ENCODE measurements around the gene GHR. TPM values are rescaled to one million over a fixed set of nuclear protein-coding genes. Genes with fewer than 3 reads are reported as not detected.
"Not testable (repeated sequence)": the region's sequence is repeated elsewhere in the genome, so short reads cannot be mapped to it uniquely, and the experiment has no call there.

GHR gene
- total RNA-seq, 2 experiments from 2014 or later: not detected

DNA sequence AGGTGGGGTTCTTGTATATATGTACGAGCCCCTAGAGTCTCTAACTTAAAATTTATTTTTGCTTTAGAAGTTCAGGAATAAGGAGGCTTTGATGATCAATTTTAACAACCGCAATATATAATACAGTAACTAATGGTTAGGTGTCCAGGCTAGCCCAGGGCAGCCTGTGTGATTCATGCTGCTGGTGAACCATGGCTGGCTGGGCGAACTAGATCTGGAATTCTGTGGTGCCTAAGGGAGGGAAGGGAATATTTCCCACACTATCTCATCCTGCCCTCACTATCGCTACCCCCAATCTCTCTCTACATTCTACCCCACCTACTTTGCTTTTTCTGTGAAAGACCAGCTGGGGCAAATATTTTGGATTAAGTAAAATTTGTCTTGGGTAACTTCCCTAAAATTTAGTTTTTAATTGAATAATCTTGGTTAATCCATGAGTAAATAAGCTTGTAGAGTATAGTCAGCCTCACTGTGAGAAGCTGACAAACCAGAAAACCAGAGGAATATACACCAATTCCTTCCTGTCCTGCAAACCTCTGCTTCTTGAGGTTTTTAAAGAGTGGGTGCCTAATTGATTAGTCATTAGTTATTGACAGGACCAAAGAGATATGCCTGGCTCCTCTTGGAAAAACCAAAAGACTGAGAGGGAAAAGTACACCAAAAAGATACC lies 218.2 kb downstream of the GHR start:
- no peak overlapping the region for H3K27ac Mint-ChIP-seq
- no peaks in the 10 kb centered on the region for H3K36me3 Mint-ChIP-seq
- H3K9me3 Mint-ChIP-seq: no peaks in the 10 kb centered on the region
- DNase-seq (no peak), ATAC-seq (ENCODE audit: low read depth) (no peak)
- no peaks in the 10 kb centered on the region for H3K4me1 Mint-ChIP-seq
- no peaks in the 10 kb centered on the region for H3K27me3 Mint-ChIP-seq
- POLR2A ChIA-PET: no interaction called here
- H3K4me3 Mint-ChIP-seq: no peak overlapping the region

DNA sequence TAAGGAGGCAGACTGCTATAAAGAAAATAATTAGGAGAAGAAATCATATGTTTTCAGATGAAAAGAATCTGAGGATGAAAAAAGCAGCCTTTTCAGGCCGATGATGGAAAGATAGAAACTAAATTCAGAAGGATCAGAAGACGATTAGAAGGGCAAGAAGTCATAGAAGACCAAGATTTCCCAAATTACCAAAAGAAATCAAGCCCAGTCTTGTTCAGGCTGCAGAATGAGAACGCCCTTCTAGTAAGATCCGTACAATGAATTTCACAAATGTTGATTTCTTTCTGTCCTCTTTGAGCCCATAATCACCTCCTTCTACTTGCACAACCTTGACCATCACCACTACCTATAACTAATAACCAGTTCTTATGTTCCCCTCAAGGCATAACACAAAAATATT lies 218.8 kb downstream of the GHR start:
- Mint-ChIP-seq H3K4me1 (no peaks in the 10 kb centered on the region), H3K27ac (no peak overlapping the region), H3K27me3 (no peaks in the 10 kb centered on the region), H3K9me3 (no peaks in the 10 kb centered on the region), H3K36me3 (no peaks in the 10 kb centered on the region), H3K4me3 (no peak overlapping the region)
- no peak for ATAC-seq (ENCODE audit: low read depth)
- DNase-seq: no peak
- POLR2A ChIA-PET: no interaction called here

DNA sequence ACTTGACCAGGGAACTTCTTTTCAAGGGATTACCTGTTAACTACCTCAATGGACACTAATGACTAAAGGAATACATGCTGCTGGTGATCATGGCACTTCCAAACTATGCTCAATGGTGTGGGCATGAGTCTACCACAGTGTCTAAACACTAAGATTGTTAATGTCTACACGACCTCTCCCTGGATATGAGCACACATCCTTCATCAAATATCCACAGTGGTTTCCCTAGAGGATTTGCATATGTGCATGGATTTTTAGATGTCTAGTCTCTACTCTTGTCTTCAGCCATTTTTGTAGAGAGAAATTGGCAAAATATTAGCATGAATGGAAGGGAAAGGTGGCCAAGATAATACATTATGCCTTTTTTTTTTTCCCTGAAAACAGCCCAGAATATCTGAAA lies 220.1 kb downstream of the GHR start:
- H3K27ac Mint-ChIP-seq: no peak overlapping the region
- POLR2A ChIA-PET: no interaction called here
- H3K4me1 Mint-ChIP-seq: peaks cover 2% of the 10 kb centered on the region
- H3K36me3 Mint-ChIP-seq: no peaks in the 10 kb centered on the region
- ATAC-seq (ENCODE audit: low read depth): no peak
- DNase-seq: no peak
- H3K9me3 Mint-ChIP-seq: no peaks in the 10 kb centered on the region
- peaks cover 2% of the 10 kb centered on the region for H3K27me3 Mint-ChIP-seq
- no peak overlapping the region for H3K4me3 Mint-ChIP-seq

DNA sequence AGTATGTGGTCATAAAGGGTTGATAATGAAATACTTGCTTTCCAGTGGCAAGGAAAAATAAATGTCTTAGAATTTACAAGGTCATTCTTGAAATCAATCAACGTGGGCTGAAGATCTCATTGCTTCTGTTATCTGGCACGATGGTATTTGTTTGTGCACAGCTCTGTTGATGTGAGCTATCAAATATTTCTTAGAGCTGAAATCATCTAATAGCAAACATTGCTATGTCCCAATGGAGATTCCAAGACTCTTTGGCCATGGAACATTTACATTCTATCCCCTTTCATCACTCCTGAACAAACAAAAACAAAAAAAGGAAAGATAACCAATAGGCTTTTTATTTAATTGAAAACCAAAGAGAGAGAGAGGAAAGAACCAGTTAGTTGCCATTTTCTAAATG lies 221.9 kb downstream of the GHR start:
- Mint-ChIP-seq H3K27ac (no peak overlapping the region), H3K4me1 (peaks cover 2% of the 10 kb centered on the region), H3K36me3 (no peaks in the 10 kb centered on the region), H3K27me3 (peaks cover 2% of the 10 kb centered on the region), H3K4me3 (no peak overlapping the region), H3K9me3 (no peaks in the 10 kb centered on the region)
- DNase-seq (no peak), ATAC-seq (ENCODE audit: low read depth) (no peak)
- POLR2A ChIA-PET: no interaction called here

DNA sequence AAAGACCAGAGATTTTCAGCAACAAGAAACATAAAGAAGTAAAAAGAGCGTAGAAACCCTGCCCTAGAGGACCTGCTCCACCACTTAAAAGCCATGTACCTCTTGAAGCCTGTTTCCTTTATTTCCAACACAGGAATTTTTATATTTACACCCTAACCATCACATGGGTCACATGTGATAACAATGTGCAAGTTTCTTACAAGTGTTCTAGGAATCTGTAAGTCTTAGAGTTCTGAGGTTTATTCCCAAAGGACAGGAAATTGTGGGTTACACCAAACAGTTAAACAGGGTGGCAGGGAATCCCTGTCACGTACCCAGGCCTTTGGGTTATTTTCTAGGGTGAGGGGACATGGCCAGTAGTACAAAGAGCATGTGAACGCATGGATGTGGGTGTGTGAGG lies 224.8 kb downstream of the GHR start:
- POLR2A ChIA-PET: no interaction called here
- Mint-ChIP-seq H3K27ac (no peak overlapping the region), H3K9me3 (no peaks in the 10 kb centered on the region), H3K36me3 (no peaks in the 10 kb centered on the region), H3K27me3 (peaks cover 8% of the 10 kb centered on the region), H3K4me3 (no peak overlapping the region), H3K4me1 (peaks cover 2% of the 10 kb centered on the region)
- ATAC-seq (ENCODE audit: low read depth) (no peak), DNase-seq (no peak)

DNA sequence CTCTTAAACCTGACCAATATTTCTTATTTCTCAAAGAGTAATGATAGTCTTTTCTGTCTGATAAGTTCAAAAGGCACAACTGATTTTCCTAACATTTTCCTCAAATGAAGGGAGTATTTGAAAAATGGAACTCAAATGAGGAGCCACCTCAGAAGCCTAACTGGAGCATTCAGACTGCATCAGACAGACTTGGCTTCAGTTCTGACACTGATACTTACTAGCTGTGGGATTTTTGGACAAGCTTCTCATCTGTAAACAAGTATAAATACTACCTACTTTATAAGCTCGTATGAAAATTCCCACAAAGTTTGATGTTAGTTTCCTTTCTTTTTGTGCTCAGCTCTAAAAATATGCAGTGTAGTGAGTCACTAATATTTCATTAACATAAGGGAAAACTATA lies 225.7 kb downstream of the GHR start:
- H3K4me1 Mint-ChIP-seq: peaks cover 2% of the 10 kb centered on the region
- H3K27ac Mint-ChIP-seq: no peak overlapping the region
- peaks cover 8% of the 10 kb centered on the region for H3K27me3 Mint-ChIP-seq
- no peak for ATAC-seq (ENCODE audit: low read depth)
- no peaks in the 10 kb centered on the region for H3K9me3 Mint-ChIP-seq
- no peak for DNase-seq
- POLR2A ChIA-PET: no interaction called here
- H3K36me3 Mint-ChIP-seq: no peaks in the 10 kb centered on the region
- H3K4me3 Mint-ChIP-seq: no peak overlapping the region

DNA sequence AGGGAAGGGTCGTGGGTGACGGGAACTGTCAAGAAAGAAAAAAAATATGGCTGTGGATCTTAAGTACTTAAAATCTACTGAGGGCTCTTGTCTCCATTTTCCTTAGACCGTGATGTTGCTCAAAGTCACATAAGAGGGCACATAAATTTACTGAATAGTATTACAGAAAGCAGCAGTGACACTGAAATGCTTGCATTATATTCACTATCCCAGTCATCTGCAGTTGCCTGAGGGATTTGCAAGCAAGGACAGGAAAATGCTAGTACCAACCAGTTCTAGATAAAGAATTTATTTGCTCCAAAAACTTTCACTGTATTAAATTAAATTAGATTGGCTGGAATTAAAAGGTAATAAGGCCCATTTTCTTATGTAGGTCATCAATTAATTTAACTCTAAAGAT lies 226.8 kb downstream of the GHR start:
- DNase-seq (no peak), ATAC-seq (ENCODE audit: low read depth) (no peak)
- Mint-ChIP-seq H3K4me3 (no peak overlapping the region), H3K9me3 (no peaks in the 10 kb centered on the region), H3K27ac (no peak overlapping the region), H3K36me3 (no peaks in the 10 kb centered on the region), H3K4me1 (peaks cover 2% of the 10 kb centered on the region), H3K27me3 (peaks cover 8% of the 10 kb centered on the region)
- POLR2A ChIA-PET: no interaction called here

DNA sequence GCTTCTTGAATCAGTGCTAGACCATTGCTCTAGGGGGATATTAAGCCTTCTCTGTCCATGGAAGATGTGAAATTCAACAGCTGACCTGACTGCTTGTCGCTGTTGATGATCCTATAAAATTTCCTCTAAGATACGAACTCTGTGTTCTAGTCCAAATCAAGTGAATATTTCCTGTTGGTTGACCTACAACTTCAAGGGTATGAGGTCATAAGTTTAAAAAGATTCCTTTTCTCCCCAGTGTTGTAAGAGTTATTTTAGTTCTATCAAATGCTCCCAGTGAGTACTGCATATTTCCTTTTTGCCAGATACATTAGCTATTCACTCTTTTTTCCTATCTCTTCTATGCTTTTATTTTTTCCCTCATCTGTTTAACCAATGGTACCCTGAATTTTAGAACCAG lies 230.5 kb downstream of the GHR start:
- no peak overlapping the region for H3K27ac Mint-ChIP-seq
- no peaks in the 10 kb centered on the region for H3K9me3 Mint-ChIP-seq
- DNase-seq (no peak), ATAC-seq (ENCODE audit: low read depth) (no peak)
- H3K36me3 Mint-ChIP-seq: no peaks in the 10 kb centered on the region
- H3K4me3 Mint-ChIP-seq: no peak overlapping the region
- POLR2A ChIA-PET: no interaction called here
- peaks cover 5% of the 10 kb centered on the region for H3K27me3 Mint-ChIP-seq
- H3K4me1 Mint-ChIP-seq: no peaks in the 10 kb centered on the region

DNA sequence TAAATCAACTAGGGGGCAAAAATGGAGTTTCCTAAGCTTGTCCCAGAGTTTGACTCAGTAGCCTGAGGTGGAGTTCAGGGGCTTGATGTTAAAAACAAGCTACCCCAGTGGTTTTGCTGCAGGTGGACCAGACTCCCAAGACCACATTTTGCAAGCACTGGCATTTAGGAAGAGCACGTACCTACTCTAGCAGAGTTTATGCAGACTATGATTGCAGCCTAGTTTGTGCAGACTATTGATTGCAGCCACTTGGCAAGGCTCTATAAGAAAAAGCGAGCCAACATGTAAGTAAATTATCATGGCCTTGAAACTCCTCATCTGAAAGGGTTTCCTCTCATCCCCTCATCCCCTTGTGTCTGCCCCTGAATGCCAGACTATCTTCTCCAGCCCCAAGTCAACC lies 231.4 kb downstream of the GHR start:
- peaks cover 5% of the 10 kb centered on the region for H3K27me3 Mint-ChIP-seq
- H3K36me3 Mint-ChIP-seq: no peaks in the 10 kb centered on the region
- no peaks in the 10 kb centered on the region for H3K4me1 Mint-ChIP-seq
- no peaks in the 10 kb centered on the region for H3K9me3 Mint-ChIP-seq
- ATAC-seq (ENCODE audit: low read depth): no peak
- no peak for DNase-seq
- no peak overlapping the region for H3K27ac Mint-ChIP-seq
- H3K4me3 Mint-ChIP-seq: no peak overlapping the region
- POLR2A ChIA-PET: no interaction called here

DNA sequence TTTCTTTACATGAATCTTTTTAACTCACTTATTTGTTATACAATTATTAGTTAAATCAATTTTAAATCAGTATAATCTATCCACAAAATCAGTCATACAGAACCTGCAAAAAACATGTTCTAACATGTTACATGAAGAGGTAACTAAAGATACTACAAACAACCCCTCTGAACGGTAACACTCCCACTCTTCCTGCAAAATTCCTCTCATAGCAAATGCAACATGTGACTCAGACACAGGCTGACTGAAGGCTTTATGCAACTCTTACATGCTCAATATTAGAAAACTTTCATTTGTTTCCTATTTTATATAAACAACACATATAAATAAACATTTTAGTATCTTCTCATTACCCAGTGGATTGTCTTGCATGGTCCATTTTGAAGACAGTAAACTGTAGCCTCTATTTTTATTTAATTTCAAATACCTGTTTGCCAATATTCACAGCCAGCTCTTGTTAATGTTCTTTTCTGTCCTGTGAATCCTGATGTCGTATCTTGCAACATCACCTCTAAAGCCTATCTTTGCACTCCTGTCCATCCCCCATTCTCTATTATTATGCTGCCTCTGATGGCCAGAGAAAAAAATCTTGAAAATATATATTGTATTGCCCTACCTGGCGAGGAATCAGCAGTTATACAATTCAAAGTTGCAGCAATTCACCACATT lies 232.9 kb downstream of the GHR start:
- H3K4me3 Mint-ChIP-seq: no peak overlapping the region
- POLR2A ChIA-PET: no interaction called here
- ATAC-seq (ENCODE audit: low read depth) (no peak), DNase-seq (no peak)
- H3K27ac Mint-ChIP-seq: no peak overlapping the region
- H3K4me1 Mint-ChIP-seq: no peaks in the 10 kb centered on the region
- H3K36me3 Mint-ChIP-seq: no peaks in the 10 kb centered on the region
- peaks cover 5% of the 10 kb centered on the region for H3K27me3 Mint-ChIP-seq
- no peaks in the 10 kb centered on the region for H3K9me3 Mint-ChIP-seq

DNA sequence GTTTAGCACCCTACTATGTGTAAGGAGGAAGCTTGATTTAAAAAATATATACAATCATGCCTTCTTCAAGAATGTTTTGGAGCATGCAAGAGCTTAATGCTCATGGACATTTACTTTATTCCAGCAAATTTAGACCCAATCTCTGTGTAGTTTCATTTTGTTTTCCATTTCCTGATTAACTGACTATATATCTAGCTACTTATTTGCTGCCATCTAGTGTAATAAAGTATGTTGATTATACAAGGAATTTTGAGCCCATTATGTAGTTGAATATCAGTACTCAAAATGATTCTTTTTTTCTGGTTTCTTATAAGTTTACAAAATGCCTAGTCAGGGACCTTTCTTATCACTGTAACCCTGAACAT lies 233.4 kb downstream of the GHR start:
- Mint-ChIP-seq H3K4me1 (no peaks in the 10 kb centered on the region), H3K36me3 (no peaks in the 10 kb centered on the region), H3K9me3 (no peaks in the 10 kb centered on the region), H3K27ac (no peak overlapping the region), H3K4me3 (no peak overlapping the region), H3K27me3 (peaks cover 5% of the 10 kb centered on the region)
- no peak for ATAC-seq (ENCODE audit: low read depth)
- POLR2A ChIA-PET: no interaction called here
- DNase-seq: no peak

DNA sequence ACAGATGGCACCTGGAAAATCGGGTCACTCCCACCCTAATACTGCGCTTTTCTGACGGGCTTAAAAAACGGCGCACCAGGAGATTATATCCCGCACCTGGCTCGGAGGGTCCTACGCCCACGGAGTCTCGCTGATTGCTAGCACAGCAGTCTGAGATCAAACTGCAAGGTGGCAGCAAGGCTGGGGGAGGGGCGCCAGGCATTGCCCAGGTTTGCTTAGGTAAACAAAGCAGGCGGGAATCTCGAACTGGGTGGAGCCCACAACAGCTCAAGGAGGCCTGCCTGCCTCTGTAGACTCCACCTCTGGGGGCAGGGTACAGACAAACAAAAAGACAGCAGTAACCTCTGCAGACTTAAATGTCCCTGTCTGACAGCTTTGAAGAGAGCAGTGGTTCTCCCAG lies 236.6 kb downstream of the GHR start:
- H3K9me3 Mint-ChIP-seq; H3K4me3 Mint-ChIP-seq; H3K27ac Mint-ChIP-seq; H3K36me3 Mint-ChIP-seq; DNase-seq; ATAC-seq (ENCODE audit: low read depth); H3K27me3 Mint-ChIP-seq; H3K4me1 Mint-ChIP-seq; POLR2A ChIA-PET: not testable (repeated sequence)

DNA sequence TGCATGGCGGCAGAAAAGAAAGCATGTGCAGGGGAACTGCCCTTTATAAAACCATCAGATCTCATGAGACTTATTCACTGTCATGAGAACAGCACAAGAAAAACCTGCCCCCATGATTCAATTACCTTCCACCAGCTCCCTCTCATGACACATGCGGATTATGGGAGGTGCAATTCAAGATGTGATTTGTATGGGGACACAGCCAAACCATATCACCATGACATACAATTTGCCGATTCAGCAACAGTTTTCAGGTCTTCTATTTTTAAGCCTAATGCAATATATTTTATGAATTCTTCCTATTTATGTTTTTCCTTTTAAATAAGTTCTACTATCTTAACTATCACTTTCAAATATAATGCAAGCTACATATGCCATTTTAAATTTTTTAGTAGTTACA lies 242.6 kb downstream of the GHR start:
- POLR2A ChIA-PET: no interaction called here
- H3K9me3 Mint-ChIP-seq: no peaks in the 10 kb centered on the region
- no peaks in the 10 kb centered on the region for H3K36me3 Mint-ChIP-seq

DNA sequence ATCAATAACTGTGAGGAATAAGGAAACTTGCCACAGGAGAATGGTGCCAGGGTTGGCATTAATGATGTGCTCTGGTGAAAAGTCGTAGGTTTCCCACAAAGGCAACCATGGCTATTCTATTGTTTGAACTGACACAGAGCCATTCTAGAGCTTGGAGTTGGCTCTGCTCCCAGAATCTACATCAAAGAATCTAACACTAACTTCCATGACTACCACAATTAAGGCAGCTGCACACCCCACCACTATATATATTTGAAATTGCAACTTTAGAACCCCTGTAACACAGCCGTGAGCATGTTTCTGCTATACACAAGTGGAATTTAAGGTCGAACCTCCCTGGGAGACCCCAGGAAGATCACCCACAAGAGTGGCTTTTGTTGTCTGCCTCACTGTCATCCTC lies 243.6 kb downstream of the GHR start:
- Mint-ChIP-seq H3K9me3 (no peaks in the 10 kb centered on the region), H3K27me3 (peaks cover 8% of the 10 kb centered on the region), H3K27ac (no peak overlapping the region), H3K36me3 (no peaks in the 10 kb centered on the region), H3K4me3 (no peak overlapping the region), H3K4me1 (no peaks in the 10 kb centered on the region)
- POLR2A ChIA-PET: no interaction called here
- ATAC-seq (ENCODE audit: low read depth) (no peak), DNase-seq (no peak)

More for the DNA sequence above, 242.6 kb downstream of the GHR start:
- no peak overlapping the region for H3K27ac Mint-ChIP-seq
- DNase-seq (no peak), ATAC-seq (ENCODE audit: low read depth) (no peak)
- no peak overlapping the region for H3K4me3 Mint-ChIP-seq
- H3K4me1 Mint-ChIP-seq: no peaks in the 10 kb centered on the region
- H3K27me3 Mint-ChIP-seq: peaks cover 8% of the 10 kb centered on the region

DNA sequence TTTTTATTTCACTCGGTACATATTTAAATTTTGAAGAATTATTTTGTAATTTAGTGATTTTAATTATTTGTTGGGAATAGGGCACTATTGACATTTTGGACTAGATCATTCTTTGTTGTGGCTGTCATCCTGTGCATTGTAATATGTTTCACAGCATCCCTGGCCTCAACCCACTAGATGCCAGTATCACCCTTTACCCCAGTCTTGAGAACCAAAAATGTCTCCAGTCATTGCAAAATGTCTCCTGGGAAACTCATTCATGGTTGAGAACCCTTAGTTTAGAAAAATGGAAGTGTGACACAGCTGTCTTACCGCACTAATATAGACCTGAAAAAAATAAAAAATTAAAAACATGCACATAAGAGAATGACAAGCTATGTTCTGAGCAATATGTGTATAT lies 245.0 kb downstream of the GHR start:
- ATAC-seq (ENCODE audit: low read depth) (no peak), DNase-seq (no peak)
- POLR2A ChIA-PET: no interaction called here
- no peak overlapping the region for H3K27ac Mint-ChIP-seq
- H3K27me3 Mint-ChIP-seq: peaks cover 4% of the 10 kb centered on the region
- H3K36me3 Mint-ChIP-seq: no peaks in the 10 kb centered on the region
- no peaks in the 10 kb centered on the region for H3K9me3 Mint-ChIP-seq
- no peaks in the 10 kb centered on the region for H3K4me1 Mint-ChIP-seq
- no peak overlapping the region for H3K4me3 Mint-ChIP-seq

Measured in activated naive CD8-positive, alpha-beta T cell treated with anti-CD3 and anti-CD28 coated beads, Interleukin-2, amount 10 ng/mL, durations not matched to agents 7 days and 5 days (primary cell).